ENCODE data around the gene RNF186. TPM values are rescaled to one million over a fixed set of nuclear protein-coding genes. Genes with fewer than 3 reads are reported as not detected.
A peak's percentile ranks its signal among the peaks of the same experiment; 100 is the strongest.

Gene RNF186
- total RNA-seq, 2 donors from 2014 or later: not detected

GRCh38 chr1:19780267-19780877 is 34.7 kb downstream of the RNF186 start:
- peaks cover 4 to 25% of the 10 kb centered on the region in 2 donors for H3K36me3 Mint-ChIP-seq
- H3K27ac Mint-ChIP-seq: peak overlapping the region in 1 of 2 donors; percentile 72
- ATAC-seq (no peak), DNase-seq (ENCODE audit: low spot score in 2 of 2) (no peak)
- no peaks in the 10 kb centered on the region for H3K9me3 Mint-ChIP-seq

GRCh38 chr1:19776933-19777332 is 38.1 kb downstream of the RNF186 start:
- H3K9me3 Mint-ChIP-seq: no peaks in the 10 kb centered on the region
- ATAC-seq (no peak), DNase-seq (ENCODE audit: low spot score in 2 of 2) (no peak)
- H3K36me3 Mint-ChIP-seq: peaks cover 4 to 25% of the 10 kb centered on the region in 2 donors
- no peak overlapping the region for H3K27ac Mint-ChIP-seq

- no peak for ATAC-seq
- DNase-seq (ENCODE audit: low spot score in 2 of 2): no peak
- peak overlapping the region in 1 of 2 donors; percentile 26 for H3K27ac Mint-ChIP-seq
- H3K9me3 Mint-ChIP-seq: no peaks in the 10 kb centered on the region
- peaks cover 4 to 25% of the 10 kb centered on the region in 2 donors for H3K36me3 Mint-ChIP-seq
Observed at GRCh38 chr1:19776287-19776686, 38.8 kb downstream of the RNF186 start.

GRCh38 chr1:19775831-19776230 is 39.3 kb downstream of the RNF186 start:
- ATAC-seq: no peak
- Mint-ChIP-seq H3K9me3 (no peaks in the 10 kb centered on the region), H3K27ac (no peak overlapping the region), H3K36me3 (peaks cover 4 to 24% of the 10 kb centered on the region in 2 donors)
- no peak for DNase-seq (ENCODE audit: low spot score in 2 of 2)

GRCh38 chr1:19775317-19775716 is 39.8 kb downstream of the RNF186 start:
- Mint-ChIP-seq H3K36me3 (peaks cover 4 to 20% of the 10 kb centered on the region in 2 donors), H3K27ac (no peak overlapping the region)

GRCh38 chr1:19774180-19774785 is 40.8 kb downstream of the RNF186 start:
- peak overlapping the region; percentile 38 to 57 for H3K27ac Mint-ChIP-seq
- no peak for DNase-seq (ENCODE audit: low spot score in 2 of 2)
- ATAC-seq: no peak
- H3K36me3 Mint-ChIP-seq: peaks cover under 1 to 14% of the 10 kb centered on the region in 2 donors
- H3K9me3 Mint-ChIP-seq: no peaks in the 10 kb centered on the region

More at GRCh38 chr1:19775317-19775716, 39.8 kb downstream of the RNF186 start:
- H3K9me3 Mint-ChIP-seq: no peaks in the 10 kb centered on the region
- DNase-seq (ENCODE audit: low spot score in 2 of 2): no peak
- ATAC-seq: no peak

GRCh38 chr1:19773485-19773884 is 41.6 kb downstream of the RNF186 start:
- H3K9me3 Mint-ChIP-seq: no peaks in the 10 kb centered on the region
- H3K36me3 Mint-ChIP-seq: peaks cover 0 to 6% of the 10 kb centered on the region in 2 donors
- H3K27ac Mint-ChIP-seq: peak overlapping the region; percentile 17 to 38
- ATAC-seq (no peak), DNase-seq (ENCODE audit: low spot score in 2 of 2) (no peak)

- Mint-ChIP-seq H3K36me3 (peaks cover 0 to 5% of the 10 kb centered on the region in 2 donors), H3K9me3 (no peaks in the 10 kb centered on the region), H3K27ac (no peak overlapping the region)
- DNase-seq (ENCODE audit: low spot score in 2 of 2) (no peak), ATAC-seq (no peak)
Observed at GRCh38 chr1:19772053-19772452, 43.0 kb downstream of the RNF186 start.

GRCh38 chr1:19771350-19771749 is 43.7 kb downstream of the RNF186 start:
- Mint-ChIP-seq H3K27ac (peak overlapping the region in 1 of 2 donors; percentile 14), H3K36me3 (peaks cover 0 to 6% of the 10 kb centered on the region in 2 donors), H3K9me3 (no peaks in the 10 kb centered on the region)
- no peak for DNase-seq (ENCODE audit: low spot score in 2 of 2)
- no peak for ATAC-seq

GRCh38 chr1:19770436-19771190 is 44.5 kb downstream of the RNF186 start:
- H3K27ac Mint-ChIP-seq: no peak overlapping the region
- no peak for DNase-seq (ENCODE audit: low spot score in 2 of 2)
- no peaks in the 10 kb centered on the region for H3K9me3 Mint-ChIP-seq
- ATAC-seq: no peak
- peaks cover 0 to 6% of the 10 kb centered on the region in 2 donors for H3K36me3 Mint-ChIP-seq

GRCh38 chr1:19769211-19769932 is 45.7 kb downstream of the RNF186 start:
- DNase-seq (ENCODE audit: low spot score in 2 of 2): no peak
- H3K36me3 Mint-ChIP-seq: peaks cover 0 to 6% of the 10 kb centered on the region in 2 donors
- H3K9me3 Mint-ChIP-seq: no peaks in the 10 kb centered on the region
- no peak overlapping the region for H3K27ac Mint-ChIP-seq
- ATAC-seq: no peak

GRCh38 chr1:19768353-19769210 is 46.5 kb downstream of the RNF186 start:
- DNase-seq (ENCODE audit: low spot score in 2 of 2) (no peak), ATAC-seq (no peak)
- Mint-ChIP-seq H3K9me3 (no peaks in the 10 kb centered on the region), H3K27ac (no peak overlapping the region), H3K36me3 (peaks cover 0 to 6% of the 10 kb centered on the region in 2 donors)

GRCh38 chr1:19765623-19766022 is 49.5 kb downstream of the RNF186 start:
- H3K36me3 Mint-ChIP-seq: peaks cover 0 to 6% of the 10 kb centered on the region in 2 donors
- H3K9me3 Mint-ChIP-seq: no peaks in the 10 kb centered on the region
- peak; percentile 84 to 88 for ATAC-seq
- H3K27ac Mint-ChIP-seq: peak overlapping the region; percentile 81 to 86
- DNase-seq (ENCODE audit: low spot score in 2 of 2): peak; percentile 35 to 62

- Mint-ChIP-seq H3K27ac (peak overlapping the region; percentile 81 to 86), H3K9me3 (no peaks in the 10 kb centered on the region), H3K36me3 (peaks cover 0 to 6% of the 10 kb centered on the region in 2 donors)
- DNase-seq (ENCODE audit: low spot score in 2 of 2) (peak in 1 of 2 donors; percentile 28), ATAC-seq (peak; percentile 78 to 81)
Observed at GRCh38 chr1:19764848-19765247, 50.2 kb downstream of the RNF186 start.
